Islet of Langerhans (tissue), 1 donor: ENCODE measurements around the gene RHBDF1.

Experiments used
- FAIRE-seq: peaks from one replicate; lab custom pipeline; 2011; peaks lifted over from hg19 to GRCh38; lab: Jason Lieb, UNC

Gene RHBDF1

DNA sequence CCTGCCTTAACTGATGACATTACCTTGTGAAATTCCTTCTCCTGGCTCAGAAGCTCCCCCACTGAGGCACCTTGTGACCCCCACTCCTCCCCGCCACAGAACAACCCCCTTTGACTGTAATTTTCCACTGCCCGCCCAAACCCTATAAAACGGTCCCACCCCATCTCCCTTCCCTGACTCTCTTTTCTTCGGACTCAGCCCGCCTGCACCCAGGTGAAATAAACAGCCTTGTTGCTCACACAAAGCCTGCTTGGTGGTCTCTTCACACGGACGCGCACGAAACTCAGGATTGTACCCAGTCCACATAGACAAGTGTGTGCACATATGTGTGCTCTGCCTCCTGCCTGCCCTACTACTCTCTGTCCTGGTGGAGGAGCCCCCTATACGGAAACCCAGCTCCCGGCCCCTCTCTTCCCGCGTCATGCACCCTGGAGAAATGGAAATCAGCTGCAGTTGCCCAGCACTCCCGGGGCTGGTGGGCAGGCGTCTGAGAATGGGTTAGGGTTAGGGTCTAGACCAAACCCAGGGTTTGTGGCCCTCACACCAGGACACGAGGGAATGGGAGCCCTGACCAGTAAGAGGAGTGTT is 2.4 kb upstream of the RHBDF1 start:
- no peak for FAIRE-seq

DNA sequence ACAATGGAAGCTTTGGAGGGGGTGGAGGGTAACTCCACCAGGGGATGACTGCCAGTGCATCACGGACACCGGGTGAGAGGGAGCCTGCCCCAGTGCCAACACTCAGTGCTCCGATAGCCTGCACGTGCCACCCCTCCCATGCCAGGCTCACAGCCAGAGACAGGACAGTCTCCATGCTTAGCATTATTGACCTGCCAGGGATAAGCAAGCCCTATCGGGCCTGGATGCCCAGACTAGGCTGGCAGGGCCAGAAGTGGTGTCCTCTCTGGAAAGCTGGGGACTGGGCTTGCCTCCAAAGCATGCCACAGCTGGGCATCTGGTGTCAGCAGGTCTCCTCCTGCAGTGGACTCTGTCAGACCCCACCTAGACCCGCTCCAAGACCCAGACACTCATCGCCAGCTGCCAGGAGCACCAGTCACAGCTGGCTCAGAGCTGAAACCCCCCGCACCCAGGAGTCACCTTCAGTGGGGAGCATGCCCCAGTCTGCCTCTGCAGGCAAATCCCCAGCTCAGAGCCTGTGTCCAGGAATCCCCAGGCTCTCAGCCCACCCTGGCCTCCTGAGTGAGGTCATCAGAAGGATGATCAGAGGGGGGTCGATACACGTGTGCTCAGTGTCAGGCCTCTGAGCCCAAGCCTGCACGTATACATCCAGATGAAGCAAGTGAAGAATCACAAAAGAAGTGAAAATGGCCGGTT is 1.8 kb upstream of the RHBDF1 start:
- FAIRE-seq, result no peak

GRCh38 chr16:71540-72401 is 660 bp downstream of the RHBDF1 start:
- no peak for FAIRE-seq

GRCh38 chr16:71210-71539 is 1.3 kb downstream of the RHBDF1 start:
- no peak for FAIRE-seq

- no peak for FAIRE-seq
Observed at GRCh38 chr16:69181-69580, 3.2 kb downstream of the RHBDF1 start.

DNA sequence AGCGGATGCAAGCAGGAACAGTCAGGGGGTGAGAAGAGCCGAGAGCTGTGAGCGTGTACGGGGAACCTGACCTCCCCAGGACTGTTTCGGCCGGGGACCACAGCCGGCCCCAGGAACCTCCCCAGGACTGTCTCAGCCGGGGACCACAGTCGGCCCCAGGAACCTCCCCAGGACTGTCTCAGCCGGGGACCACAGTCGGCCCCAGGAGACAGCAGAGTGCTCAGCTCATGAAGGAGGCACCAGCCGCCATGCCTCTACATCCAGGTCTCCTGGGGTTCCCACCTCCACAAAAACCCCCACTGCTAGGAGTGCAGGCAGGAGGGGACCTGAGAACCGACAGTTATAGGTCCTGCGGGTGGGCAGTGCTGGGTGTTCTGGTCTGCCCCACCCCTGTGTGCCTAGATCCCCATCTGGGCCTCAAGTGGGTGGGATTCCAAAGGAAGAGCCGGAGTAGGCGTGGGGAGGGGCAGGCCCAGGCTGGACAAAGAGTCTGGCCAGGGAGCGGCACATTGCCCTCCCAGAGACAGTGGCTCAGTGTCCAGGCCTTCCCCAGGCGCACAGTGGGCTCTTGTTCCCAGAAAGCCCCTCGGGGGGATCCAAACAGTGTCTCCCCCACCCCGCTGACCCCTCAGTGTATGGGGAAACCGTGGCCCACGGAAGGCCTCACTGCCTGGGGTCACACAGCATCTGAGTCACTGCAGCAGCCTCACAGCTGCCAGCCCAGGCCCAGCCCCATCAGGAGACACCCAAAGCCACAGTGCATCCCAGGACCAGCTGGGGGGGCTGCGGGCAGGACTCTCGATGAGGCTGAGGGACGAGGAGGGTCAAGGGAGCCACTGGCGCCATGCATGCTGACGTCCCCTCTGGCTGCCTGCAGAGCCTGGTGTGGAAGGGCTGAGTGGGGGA is 4.3 kb downstream of the RHBDF1 start:
- FAIRE-seq, result no peak

DNA sequence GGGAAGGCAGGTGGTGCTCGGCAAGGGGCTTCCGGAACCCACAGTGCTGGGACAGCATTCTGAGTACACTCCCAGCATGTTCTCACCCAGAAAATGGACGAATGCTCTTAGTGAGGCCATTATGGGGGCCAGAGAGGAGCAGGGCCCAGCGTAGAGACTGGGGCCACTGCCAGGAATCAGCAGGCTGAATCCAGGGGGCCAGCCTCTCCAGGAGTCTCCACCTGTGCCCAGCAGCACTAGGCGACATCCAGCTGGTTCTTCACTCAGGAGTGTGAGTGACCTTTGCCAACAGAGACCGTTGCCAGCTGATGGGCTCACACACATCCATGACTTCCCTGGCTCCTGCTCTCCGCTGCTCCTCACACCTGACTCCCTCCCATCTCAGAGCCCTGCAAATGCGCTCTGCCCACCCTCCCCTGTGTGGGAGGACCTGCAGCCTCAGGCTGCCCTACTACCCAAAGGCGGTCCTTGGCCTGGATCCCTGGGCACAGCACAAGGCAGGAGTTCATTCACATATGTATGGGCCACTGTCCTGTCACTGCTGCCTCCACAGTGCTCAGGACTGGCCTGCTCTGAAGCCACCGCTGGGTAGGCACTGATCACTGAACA is 5.1 kb downstream of the RHBDF1 start:
- FAIRE-seq, result no peak

DNA sequence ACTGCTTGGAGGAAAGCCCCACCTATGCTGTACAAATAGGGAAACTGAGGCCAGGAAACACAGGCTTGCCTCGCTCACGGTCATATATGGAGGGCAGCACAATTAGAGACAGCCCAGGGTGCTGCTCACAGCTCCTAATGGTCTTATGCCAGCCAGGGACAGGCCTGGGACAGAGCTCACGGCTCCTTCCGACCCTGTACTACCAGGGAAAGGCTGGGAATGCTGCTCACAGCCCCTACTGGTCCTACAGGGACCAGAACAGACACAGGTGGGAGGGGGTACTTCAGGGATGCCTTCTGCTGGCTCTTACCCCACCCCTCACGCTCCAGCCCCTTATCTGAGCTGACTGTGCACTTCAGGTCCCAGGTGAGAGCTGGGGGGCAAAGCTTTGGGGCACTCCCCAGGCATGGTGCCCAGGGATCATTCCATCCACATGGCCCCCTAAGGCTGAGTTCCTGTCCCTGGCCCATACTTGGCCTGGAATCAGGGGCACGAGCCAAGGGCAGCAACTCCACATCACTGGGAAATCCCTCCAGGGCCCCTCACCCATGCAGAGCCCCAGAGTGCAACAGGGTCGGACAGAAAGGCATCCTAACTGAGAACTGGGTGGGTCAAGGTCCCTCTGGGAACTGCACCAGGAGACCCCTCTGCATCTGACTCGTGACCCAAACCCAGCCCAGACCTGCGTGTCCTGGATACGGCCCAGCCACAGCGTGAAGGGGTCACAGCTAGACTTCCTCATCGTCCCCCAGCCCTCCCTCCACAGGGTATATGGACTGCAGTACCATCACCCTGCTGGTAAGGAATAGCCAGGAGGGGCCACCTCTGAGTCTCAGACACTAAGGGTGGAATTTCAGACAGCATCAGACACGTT is 5.9 kb downstream of the RHBDF1 start:
- FAIRE-seq, result no peak

DNA sequence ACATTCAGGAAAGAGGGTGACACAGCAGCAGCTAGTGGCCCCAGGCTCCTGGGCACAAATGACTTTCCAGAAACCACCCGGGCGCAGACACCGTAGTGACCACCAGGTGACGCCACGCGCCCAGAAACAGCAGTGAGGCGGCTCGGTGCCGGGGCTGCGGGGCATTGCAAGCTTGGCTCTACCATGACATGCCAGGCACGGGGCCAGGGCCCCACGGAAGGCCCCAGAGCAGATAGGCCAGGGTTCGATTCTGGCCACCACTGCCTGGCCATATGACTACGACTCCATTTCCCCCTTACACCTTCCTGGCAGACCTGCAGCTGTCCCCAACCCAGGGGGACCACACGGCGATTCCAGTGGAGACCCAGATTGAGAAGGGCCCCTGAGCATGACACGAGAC is 6.7 kb downstream of the RHBDF1 start:
- FAIRE-seq, result no peak

DNA sequence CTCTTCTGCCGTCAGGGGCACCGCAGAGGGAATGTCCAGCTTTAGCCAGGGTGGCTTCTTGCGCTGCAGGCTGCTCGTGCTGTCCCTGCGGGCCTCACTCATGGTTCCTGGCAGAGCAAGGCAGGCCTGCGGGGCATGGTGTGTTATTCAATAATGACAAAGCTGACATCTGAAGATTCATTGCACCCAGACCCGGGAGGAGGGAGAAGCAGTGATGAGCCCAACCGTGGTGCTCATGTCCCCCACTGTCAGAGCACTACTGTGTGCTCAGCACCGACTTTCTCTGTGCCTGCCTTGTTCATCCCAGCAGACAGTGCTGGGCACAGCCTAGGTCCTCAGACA is 7.5 kb downstream of the RHBDF1 start:
- no peak for FAIRE-seq

- FAIRE-seq, result no peak
Observed at GRCh38 chr16:63998-64913, 8.2 kb downstream of the RHBDF1 start.

- FAIRE-seq, result no peak
Observed at GRCh38 chr16:63466-63865, 9.0 kb downstream of the RHBDF1 start.

DNA sequence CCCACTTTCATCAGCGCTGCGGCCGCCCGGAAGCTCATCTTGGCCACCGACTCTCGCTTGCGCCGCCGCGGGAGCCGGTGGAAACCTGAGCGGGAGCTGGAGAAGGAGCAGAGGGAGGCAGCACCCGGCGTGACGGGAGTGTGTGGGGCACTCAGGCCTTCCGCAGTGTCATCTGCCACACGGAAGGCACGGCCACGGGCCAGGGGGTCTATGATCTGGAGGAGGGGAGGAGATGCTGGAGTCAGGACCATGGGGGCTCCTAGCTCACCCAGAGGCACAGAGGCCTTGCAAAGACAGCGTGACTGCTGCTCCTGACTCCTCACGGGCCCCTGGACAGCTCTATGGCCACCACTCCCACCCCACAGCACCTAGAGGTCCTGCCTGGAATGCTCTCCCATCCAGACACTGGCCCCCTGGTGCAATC is 9.5 kb downstream of the RHBDF1 start:
- FAIRE-seq, result no peak

DNA sequence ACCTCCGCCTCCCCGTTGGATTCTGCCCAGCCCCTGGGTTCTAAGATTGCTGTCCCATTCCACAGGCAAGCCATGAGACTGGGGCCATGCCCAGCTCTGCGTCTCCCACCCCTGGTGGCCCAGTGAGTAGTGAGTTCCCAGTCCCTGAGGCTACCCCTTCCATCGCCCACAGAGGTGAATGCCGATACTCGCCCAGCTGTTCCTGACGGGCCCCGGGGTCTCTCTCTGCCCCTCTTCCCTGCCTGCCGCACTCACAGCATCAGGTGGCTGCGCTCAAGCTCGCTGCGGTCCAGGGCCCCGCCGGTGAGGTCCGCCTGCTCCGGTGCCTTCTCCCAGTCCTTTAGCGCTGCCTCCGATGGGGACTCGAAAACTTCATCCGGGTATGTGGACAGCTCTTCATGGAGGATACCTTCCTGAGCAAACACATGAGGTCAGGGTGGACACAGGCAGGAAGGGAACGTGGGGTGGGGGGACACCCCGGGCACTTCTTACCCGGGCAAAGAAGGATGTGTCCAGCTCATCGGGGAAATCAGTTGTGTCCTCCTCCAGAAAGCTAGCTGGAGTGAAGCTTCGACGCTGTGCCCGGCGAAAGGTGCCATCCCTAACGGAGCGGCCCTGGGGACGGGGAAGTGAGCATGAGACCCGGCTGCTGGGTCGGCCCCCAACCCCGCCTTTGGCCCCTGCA is 10.0 kb downstream of the RHBDF1 start:
- no peak for FAIRE-seq

GRCh38 chr16:61879-62281 is 10.6 kb downstream of the RHBDF1 start:
- no peak for FAIRE-seq

DNA sequence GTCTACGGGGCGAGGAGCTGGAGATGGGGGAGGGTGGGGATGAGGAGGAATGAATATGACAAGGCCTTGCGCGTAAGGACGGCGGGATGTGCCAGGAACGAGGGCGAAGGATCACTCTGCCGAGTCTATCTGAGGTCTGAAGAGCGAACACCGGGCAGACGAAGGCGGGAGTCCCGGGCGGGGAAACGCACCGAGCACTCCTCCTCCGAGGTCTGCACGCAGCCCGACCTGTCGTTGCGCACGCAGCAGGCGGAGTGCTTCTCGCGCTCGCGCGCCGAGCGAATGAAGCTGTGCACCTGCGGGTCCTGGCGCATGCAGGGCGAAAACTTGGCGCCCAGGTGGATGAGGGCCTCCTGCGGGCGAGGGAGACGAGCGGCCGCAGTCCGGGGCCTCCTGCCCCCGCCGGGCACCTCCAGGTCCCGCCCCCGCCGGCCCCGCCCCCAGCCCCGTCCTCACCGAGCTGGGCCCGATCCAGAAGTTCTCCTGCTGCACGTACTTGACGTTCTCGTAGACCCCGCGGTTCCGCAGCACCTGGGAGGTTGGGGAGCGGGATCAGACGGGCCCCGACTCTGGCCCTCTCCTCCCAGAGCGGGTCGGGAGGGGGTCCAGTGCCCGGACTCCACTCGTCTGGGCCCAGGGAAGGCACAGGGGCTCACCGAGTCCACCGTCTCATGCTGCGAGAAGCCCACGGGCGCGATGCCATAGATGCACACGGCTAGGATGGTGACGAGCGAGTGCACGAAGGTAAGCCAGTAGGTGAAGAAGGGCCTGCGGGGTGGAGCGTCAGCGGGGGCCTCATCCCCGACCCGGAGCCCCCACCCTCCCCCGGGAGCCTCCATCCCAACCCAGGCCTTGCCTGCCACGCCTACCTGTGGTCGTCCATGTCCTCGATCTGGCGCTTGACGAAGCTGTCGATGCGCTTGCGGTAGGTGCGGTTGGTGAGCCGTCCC is 11.2 kb downstream of the RHBDF1 start:
- FAIRE-seq, result no peak

- no peak for FAIRE-seq
Observed at GRCh38 chr16:60166-60565, 12.3 kb downstream of the RHBDF1 start.

DNA sequence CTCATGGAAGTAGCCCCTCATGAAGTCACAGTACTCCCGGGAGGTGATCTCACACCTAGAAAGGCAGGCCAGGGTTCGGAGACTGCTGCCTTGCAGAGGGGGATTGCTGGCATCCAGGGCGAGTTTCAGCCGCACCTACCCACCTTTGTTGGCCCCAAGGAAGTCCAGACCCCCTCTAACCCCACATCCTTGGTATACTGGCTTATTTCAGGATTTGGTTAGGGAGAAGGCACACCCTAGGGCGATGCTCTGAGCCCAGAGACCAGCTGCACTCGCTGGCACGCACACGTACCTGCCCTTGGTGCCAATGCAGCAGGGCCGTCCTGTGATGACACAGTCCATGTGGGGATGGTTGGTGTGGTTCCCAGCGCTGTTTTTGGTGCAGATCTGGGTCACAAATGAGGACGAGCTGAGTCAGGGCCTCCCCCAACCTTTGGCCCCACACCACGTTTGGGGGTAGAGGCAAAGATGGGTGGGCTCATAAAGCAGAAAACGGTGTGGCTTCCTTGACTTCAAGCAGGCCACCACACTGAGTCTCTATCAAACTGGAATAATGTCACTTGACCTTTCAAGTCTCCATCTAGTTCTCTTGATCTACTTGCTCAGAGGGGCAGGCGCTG is 12.9 kb downstream of the RHBDF1 start:
- no peak for FAIRE-seq
